GM21717 (cell line): ENCODE results near the gene ACSL4.
"Not testable (repeated sequence)": the region's sequence is repeated elsewhere in the genome, so short reads cannot be mapped to it uniquely, and the experiment has no call there.

Experiments
- ATAC-seq: cut with Tn5 transposase; IDR thresholded peaks from one replicate; pipeline ENCODE4 v1.9.1; 2021; ENCODE audit warnings: mild to moderate bottlenecking, moderate library complexity; ENCODE audit not compliant: unreplicated experiment

Gene ACSL4

DNA sequence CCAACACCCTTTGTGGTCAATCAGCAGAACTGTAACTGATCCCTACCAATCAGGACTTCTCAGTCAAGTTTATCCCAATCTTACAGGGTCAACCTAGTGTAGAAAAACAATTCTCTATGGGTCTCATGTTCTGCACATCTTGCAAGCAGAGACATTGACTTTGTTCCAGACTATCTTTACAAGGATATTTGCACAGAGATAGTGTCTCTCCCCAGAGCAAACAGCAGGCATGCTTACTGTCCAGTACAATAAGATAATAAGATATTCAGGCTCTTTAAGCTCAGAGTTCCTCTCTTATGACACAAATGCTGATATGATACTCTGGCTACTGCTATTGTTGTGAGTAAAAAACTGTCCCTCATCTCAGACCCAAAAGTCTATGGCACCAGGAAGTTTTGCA is 53.2 kb downstream of the ACSL4 start:
- no peak for ATAC-seq

- ATAC-seq = no peak
Measured at GRCh38 chrX:109672239-109672638, 60.8 kb downstream of the ACSL4 start.

GRCh38 chrX:109671170-109671569 is 61.9 kb downstream of the ACSL4 start:
- not testable (repeated sequence) for ATAC-seq

DNA sequence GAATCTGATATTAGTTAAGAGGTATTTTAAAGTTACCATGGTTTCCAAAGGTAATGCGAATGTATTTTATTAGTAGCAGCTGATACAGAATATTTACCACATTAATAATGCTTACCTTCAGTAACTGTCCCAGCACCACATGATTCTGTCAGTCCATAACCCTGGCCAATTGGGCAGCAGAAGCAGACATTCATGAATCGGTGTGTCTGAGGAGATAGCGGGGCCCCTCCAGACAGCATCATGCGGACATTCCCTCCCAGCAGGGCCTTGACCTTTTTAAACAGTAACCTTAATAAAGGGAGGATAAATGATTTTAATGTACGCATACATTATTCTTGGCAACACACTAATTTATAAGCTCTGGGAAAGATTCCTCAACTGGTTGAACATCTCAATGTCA is 65.1 kb downstream of the ACSL4 start:
- ATAC-seq = no peak

- ATAC-seq = no peak
Measured at GRCh38 chrX:109660435-109661143, 72.5 kb downstream of the ACSL4 start.

DNA sequence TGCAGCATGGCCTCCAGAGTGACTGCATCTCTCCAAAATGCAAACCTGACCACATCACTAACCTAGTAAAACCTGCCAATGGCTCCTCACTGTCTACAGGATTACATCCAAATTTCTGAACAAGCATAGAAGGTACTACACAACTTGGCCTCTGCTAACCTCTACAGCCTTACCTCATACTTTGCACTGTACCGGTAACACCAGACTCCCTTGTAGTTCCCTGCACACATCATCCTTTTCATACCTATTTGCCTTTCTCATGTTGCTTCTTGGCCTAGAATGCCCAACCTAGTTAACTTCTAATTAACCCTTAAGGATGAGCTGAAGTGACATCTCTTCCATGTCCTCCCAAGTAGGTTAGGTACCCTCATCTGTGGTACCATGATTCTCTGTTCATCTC is 74.7 kb downstream of the ACSL4 start:
- no peak for ATAC-seq

DNA sequence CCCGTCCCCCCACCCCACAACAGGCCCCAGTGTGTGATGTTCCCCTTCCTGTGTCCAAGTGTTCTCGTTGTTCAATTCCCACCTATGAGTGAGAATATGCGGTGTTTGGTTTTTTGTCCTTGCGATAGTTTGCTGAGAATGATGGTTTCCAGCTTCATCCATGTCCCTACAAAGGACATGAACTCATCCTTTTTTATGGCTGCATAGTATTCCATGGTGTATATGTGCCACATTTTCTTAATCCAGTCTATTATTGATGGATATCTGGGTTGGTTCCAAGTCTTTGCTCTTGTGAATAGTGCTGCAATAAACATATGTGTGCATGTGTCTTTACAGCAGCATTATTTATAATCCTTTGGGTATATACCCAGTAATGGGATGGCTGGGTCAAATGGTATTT is 75.7 kb downstream of the ACSL4 start:
- not testable (repeated sequence) for ATAC-seq

DNA sequence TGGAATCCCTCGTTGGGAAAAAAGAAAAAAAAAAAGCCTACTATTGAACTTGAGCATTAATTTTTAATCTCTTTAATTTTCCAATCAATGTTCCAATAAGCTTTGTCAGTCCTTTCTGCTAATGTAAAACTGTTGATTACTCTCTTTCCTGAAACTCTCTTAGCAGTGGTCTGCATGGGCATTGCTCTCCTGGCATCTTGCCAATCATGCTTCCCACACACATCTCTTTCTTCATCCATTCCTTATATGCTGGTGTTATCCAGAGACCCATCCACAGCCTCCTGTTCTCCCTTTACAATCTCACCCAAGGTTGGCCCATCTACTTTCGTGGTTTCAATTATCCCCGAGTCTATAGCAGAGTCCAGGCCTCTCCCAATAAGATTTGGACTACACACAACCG is 76.3 kb downstream of the ACSL4 start:
- no peak for ATAC-seq

DNA sequence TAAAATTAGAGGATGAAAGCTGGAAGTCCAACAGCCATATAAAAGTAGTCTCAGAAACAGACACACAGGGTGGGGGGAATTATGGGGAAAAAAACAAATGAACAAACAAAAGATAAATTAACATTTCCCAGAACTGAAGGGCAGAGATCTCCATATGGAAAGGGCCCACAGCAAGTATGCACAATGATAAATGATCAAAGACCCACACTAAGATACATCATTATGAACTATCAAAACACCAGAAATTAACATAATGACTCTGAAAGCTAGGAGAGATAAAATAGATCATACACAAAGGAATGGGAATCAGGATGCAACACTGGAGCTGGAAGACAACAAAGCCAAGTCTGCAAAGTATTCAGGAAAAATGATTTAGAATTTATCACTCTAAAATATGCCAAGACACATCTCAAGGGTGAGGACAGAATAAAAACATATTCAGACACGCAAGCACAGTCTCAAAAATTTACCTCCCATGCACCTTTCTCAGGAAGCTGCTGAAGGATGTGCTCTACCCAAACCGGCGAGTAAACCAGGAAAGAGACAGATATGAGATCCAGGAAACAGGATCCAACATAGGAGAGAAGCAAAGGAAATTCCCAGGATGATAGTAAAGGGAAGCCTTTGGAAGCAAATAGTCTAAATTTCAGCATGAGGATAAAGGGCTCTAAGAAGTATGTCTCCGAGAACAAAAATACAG is 77.4 kb downstream of the ACSL4 start:
- ATAC-seq = no peak

DNA sequence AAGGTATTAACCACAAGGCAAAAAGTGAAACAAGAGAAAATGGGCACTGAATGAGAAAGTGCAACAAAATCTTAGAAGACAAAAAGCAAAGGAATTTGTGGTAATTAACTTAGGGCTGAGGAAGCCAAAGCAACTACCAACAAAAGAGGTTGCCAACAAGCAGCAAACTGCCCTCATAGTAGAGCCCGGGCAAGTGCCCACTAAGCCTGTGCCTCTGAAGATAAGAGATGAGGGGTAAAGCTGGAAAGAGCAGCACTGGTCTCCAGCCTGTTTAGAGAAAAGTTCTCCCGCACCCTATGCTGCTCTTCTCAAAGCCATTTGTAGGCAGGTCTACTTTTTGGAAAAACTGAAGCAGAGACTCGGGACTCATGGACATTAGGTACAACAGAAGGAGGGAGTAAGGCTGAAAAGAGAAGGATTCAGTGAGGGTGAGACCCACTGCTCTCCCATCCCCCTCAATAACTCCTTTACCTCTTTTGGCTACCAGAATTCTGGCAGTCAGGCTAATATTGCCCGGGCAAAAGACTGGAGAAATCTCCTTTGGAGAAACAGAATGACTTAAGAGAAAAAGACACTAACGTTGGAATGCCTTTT is 78.4 kb downstream of the ACSL4 start:
- no peak for ATAC-seq

GRCh38 chrX:109644671-109645070 is 88.4 kb downstream of the ACSL4 start:
- ATAC-seq = not testable (repeated sequence)

GRCh38 chrX:109643687-109644086 is 89.4 kb downstream of the ACSL4 start:
- ATAC-seq = no peak

- ATAC-seq = no peak
Measured at GRCh38 chrX:109638158-109638557, 94.9 kb downstream of the ACSL4 start.

- not testable (repeated sequence) for ATAC-seq
Measured at GRCh38 chrX:109637477-109637876, 95.6 kb downstream of the ACSL4 start.

DNA sequence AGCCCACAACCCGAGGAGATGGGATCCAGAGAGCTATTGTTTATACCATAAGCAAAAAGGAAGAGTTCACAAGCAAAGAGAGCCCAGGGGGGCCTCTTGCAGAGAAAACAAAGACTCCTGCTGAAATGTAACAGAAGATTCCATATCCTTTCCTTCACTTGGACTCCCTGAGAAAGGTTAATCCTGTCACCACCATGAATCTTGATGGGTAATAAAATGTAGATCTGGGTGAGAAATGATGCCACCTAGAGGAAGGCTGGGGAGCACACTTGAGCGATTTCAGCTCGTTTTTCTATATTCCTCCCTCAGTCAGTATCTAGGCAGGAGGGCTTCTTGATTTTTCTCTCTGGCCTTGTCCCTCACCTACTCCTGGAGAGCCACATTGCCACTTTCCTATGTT is 97.9 kb downstream of the ACSL4 start:
- ATAC-seq = no peak

DNA sequence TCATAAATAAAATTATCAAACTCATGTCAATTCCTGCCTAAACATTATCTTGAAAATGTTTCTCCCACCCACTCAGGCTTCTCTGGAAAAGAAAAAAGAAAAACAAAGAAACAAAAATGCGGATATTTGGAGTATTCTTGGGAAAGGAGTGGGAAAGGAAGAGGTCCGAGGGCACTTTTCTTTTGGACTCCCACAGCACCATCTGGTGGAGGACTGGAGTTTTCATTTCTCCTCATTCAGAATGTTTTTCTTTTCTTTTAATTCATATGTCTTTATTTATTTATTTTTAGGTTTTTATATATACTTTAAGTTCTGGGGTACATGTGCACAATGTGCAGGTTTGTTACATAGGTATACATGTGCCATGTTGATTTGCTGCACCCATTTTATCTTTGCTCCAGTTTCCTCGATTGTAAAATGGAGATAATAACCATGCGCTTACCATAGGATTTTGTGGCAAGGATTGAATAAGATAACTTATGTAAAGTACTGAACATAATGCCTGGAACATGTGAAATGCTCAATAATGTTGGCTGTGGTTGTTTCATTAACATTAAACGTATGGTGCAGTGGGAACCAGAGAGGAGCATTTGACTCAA is 100.1 kb downstream of the ACSL4 start:
- ATAC-seq = no peak

GRCh38 chrX:109629310-109629709 is 103.7 kb downstream of the ACSL4 start:
- ATAC-seq = no peak

DNA sequence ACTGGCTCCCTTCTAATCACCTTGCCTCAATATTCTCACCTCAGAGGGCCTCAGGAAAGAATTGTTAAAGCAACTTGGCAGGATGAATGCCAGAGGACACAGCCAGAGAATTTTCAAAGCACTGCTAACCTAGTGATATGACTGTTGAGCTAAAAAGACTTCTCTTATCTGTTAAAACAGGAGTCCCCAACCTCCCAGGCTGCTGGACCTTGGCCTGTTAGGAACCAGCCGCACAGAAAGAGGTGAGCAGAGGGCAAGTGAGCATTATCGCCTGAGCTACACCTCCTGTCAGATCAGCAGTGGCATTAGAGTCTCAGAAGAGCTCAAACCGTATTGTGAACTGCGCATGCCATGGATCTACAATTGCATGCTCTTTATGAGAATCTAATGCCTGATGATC is 106.4 kb downstream of the ACSL4 start:
- ATAC-seq = no peak

- no peak for ATAC-seq
Measured at GRCh38 chrX:109624641-109625616, 108.1 kb downstream of the ACSL4 start, which contains the start of gene KCNE5. TSS of gene KCNE5 (minus strand) at chrX:109625172. CDS start at chrX:109625020, 152 bp downstream.

DNA sequence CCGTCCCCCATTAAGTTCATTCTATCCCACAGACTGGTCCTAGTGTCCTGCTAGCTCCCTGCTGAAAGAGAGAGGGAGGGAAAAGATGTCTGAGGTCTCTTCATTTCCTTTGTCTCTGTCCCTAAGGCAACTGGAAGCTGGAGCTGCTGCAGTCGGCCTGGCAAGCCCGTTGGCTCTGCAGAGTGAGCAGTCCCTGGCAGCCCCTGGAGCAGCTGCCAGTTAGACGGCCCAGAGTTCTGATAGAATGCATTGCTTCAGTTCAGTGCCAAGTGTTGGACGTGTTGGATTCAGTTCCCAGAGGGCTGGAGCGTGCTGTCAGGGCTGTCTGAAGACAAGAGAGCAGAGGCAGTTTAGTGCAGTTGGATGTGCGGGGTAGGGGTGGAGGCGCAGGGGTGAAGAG is 109.1 kb downstream of the ACSL4 start:
- no peak for ATAC-seq

DNA sequence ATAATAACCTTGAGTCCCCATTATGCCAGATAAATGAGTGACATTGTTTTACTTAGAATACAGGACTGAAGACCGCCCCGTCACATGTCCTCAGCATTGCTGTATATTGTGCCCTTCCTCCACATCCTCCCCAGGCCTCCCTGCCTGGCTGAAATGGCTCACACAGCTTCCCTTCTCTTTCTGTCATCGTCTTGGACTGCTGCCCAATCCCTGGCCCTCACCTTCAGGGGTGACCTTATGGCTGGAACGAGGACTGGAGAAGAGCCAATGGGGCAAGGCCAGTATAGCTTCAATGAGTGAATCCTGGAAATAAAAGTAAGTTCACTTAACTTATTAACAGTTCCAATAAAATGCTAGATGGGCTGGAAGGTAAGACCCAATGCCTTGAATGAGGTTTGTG is 110.8 kb downstream of the ACSL4 start:
- no peak for ATAC-seq
